ENCODE results near the gene OGDH.
A peak's percentile ranks its signal among the peaks of the same experiment; 100 is the strongest.
"Not testable (repeated sequence)": the region's sequence is repeated elsewhere in the genome, so short reads cannot be mapped to it uniquely, and the experiment has no call there.

OGDH gene

DNA sequence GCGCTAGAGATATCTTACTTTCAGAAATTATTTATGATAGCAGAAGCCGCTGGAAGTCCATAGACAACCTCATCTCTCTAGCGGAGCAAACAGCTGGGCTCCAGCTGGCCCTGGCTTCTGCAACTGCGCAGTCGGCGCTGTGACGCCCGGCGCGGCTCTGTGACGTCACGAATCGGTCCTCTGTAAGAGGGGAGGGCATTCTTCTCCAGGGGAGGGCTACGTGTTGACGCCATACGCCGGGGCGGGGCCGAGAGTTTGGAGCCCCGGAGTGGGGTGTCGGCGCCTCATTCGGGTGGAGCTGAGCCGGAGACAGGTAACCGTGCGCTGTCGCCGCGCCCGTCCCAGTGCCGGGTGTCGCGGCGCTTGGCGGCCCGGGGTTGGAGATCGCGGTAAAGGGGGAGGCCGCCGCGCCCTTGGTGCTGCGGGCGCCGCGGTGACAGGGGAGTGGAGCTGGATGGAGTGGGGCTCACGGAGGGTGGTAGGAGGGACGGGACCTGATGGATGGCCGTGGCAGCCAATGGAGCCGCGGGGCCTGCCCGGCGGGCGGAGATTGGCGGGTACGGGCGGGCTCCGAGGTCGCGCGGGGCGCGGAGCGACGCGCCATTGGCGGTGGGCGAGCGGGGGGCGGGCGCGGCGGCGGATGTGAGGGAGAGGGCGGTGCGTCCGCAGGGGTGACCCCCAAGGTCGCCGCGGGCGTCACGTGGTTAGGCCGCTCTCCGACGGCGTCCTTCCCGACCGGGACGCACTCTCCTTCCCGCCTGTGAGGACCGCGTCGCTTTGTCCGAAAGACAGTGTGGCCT lies at the start of gene OGDH:
Gene OGDH (plus strand): TSS at position 287 of the 800 bp plus-strand sequence. CDS start 17,717 bp downstream, outside the sequence.
- DNase-seq, result peak; percentile 99

DNA sequence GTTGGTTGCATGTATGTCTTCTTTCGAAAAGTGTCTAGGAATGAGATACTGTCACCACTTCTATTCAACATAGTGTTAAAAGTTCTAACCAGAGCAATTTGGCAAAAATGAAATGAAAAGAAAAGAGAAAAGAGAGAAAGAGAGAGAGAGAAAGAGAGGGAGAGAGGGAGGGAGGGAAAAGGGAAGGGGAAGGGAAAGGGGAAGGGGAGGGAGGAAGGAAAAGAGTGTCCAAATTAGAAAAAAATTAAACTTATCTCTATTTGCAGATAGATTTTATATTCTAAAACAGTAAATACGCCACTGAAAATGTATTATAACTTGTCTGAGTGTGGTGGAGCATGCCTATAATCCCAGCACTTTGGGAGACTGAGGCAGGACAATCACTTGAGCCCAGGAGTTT lies 48.9 kb upstream of the OGDH start:
- no peak for DNase-seq

DNA sequence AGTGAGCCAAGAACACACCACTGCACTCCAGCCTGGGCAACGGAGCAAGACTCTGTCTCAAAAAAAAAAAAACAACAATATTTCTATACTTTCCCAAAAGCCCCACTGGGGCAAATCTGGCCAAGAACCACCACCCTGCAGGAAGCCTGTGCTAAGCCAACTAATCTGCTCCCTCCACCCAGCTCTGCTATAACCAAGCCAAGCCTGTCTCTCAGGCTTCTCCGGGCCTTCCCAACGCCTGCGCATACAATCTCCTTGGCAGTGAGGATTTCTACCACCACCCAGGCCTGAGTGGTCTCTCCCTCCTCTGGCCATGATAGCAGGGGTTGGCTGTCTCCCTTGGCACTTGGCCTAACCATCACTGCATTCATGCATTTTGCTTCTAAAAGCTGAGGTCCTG lies 46.9 kb upstream of the OGDH start:
- no peak for DNase-seq

GRCh38 chr7:44561481-44561880 lies 44.9 kb upstream of the OGDH start:
- no peak for DNase-seq

- DNase-seq, result no peak
These were observed 44.3 kb upstream of the OGDH start for GRCh38 chr7:44561962-44562621.

DNA sequence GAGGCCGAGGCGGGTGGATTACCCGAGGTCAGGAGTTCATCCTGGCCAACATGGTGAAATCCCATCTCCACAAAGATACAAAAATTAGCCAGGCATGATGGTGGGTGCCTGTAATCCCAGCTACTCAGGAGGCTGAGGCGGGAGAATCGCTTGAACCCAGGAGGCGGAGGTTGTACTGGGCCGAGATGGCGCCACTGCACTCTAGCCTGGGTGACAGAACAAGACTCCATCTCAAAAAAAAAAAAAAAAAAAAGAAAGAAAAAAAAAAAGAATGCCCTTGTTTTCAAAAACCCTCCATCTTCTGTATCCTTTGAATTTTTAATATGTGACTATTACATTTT lies 43.8 kb upstream of the OGDH start:
- DNase-seq, result not testable (repeated sequence)

GRCh38 chr7:44563171-44563679 lies 43.2 kb upstream of the OGDH start:
- no peak for DNase-seq

- DNase-seq, result no peak
These were observed 41.8 kb upstream of the OGDH start for GRCh38 chr7:44564606-44565005.

- peak; percentile 74 to 80 for DNase-seq
These were observed 41.2 kb upstream of the OGDH start for GRCh38 chr7:44565097-44565794.

DNA sequence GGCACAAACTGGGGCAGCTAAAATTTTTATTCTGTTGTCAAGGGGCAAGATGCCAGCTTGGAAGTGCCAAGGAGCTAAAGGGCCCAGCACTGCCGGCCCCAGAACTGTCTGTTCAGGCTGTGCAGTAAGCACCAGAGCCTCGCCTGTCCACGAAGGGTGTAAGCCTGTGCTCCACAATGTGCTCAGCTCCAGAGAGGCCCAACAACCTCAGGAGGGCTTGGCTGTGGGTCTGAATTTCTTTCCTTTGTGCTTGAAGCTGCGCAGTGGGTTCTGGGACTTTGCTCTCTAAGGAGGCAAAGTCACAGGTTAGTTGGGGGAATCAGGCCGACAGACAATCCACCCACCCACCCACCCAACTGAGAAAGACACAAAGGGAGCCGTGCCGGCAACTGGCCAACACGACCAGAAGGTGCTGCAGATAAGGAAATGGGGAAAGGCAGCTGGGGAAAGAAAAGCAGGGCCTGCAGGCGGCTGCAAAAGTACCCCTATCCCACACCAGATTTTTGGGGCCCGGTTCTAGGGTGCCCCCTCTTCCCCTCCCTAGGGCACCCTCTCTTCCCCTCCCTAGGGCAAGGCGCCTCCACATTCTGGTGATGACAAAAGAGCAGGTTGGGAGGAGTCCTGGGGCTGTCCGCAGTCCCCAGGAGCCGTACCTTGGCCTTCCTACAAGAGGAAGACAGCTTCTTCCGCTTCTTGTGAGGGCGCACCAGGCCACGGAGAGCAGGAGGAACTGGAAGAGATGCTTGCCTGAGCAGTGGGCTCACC lies 40.5 kb upstream of the OGDH start:
- no peak for DNase-seq

GRCh38 chr7:44566680-44567079 lies 39.7 kb upstream of the OGDH start:
- no peak for DNase-seq

GRCh38 chr7:44567884-44568283 lies 38.5 kb upstream of the OGDH start:
- no peak for DNase-seq

GRCh38 chr7:44568771-44569560 lies 37.5 kb upstream of the OGDH start:
- DNase-seq, result no peak

DNA sequence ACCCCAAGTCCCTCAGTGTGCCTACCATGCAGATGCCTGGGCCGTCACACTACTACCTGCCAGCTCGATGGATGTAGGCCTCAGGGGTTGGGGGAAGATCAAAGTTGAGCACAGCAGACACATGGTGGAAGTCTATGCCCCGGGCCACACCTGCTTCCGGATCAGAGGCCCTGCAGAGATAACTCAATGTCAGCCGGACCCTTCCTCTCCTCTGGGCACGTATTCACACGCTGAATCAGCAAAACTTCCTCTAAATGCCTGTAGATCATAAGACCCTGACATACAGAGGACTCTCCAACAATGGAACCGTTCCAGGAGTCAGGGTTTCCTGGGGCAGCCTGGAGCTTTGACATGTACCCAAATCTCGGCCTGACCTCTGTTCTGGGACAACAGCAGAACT lies 36.5 kb upstream of the OGDH start:
- no peak for DNase-seq

GRCh38 chr7:44572771-44573170 lies 33.7 kb upstream of the OGDH start:
- DNase-seq, result no peak

GRCh38 chr7:44573464-44574286 lies 32.8 kb upstream of the OGDH start, which contains the start of gene DDX56:
TSS of gene DDX56 (minus strand) at chr7:44573908. CDS start at chr7:44573895, 13 bp downstream.
- peak; percentile 95 for DNase-seq

GRCh38 chr7:44574287-44574872 lies 32.0 kb upstream of the OGDH start:
- no peak for DNase-seq

- DNase-seq, result no peak
These were observed 31.4 kb upstream of the OGDH start for GRCh38 chr7:44575054-44575453.

GRCh38 chr7:44576228-44576627 lies 30.2 kb upstream of the OGDH start:
- DNase-seq, result no peak
